Retinal pigment epithelial cell (primary cell): Measurements from ENCODE around the gene NEDD4L.

Experiments
- DNase-seq: peaks from one replicate; pipeline ENCODE4 v3.0.0-alpha.2; 2010; ENCODE audit warnings: low read depth
- H3K4me3 ChIP-seq: 2 replicates; pipeline ENCODE4 v1.5.1; 2011; ENCODE audit warnings: mild to moderate bottlenecking, low read length, control low read depth, moderate library complexity
- CTCF ChIP-seq: conservative IDR thresholded peaks from 2 replicates; pipeline ENCODE4 v1.5.1; 2011; ENCODE audit warnings: low read depth, low read length, control low read depth, inconsistent platforms

Gene NEDD4L

GRCh38 chr18:58252166-58252565 lies 208.1 kb downstream of the NEDD4L start:
- no peak overlapping the region for H3K4me3 ChIP-seq
- no peak for TF ChIP-seq CTCF
- no peak for DNase-seq

GRCh38 chr18:58253318-58253717 lies 209.3 kb downstream of the NEDD4L start:
- DNase-seq = no peak
- TF ChIP-seq CTCF = no peak
- H3K4me3 ChIP-seq = no peak overlapping the region

- DNase-seq = no peak
- no peak for TF ChIP-seq CTCF
- no peak overlapping the region for H3K4me3 ChIP-seq
These were observed 209.8 kb downstream of the NEDD4L start for GRCh38 chr18:58253871-58254270.

GRCh38 chr18:58254873-58255511 lies 211.0 kb downstream of the NEDD4L start:
- no peak overlapping the region for H3K4me3 ChIP-seq
- no peak for TF ChIP-seq CTCF
- no peak for DNase-seq

- H3K4me3 ChIP-seq = no peak overlapping the region
- DNase-seq = no peak
- no peak for TF ChIP-seq CTCF
These were observed 211.8 kb downstream of the NEDD4L start for GRCh38 chr18:58255701-58256311.

GRCh38 chr18:58256316-58257080 lies 212.5 kb downstream of the NEDD4L start:
- no peak for TF ChIP-seq CTCF
- DNase-seq = no peak
- no peak overlapping the region for H3K4me3 ChIP-seq
